MM.1S (cell line): ENCODE data around the gene GTF3C5.
"Not testable (repeated sequence)": the region's sequence is repeated elsewhere in the genome, so short reads cannot be mapped to it uniquely, and the experiment has no call there.

Source experiments
- CTCF ChIP-seq: fragments of 300-600 bp; sonication (generic); IDR thresholded peaks from 2 replicates; pipeline ENCODE4 v1.5.1; 2016; ENCODE audit warnings: antibody characterized with exemption, low read length, mixed read lengths
- EZH2 ChIP-seq: fragments of 300-600 bp; sonication (generic); optimal IDR thresholded peaks from 2 replicates; pipeline ENCODE3; 2017; ENCODE audit warnings: low read depth, mild to moderate bottlenecking, antibody characterized with exemption, low read length, mixed read lengths
- EZH2phosphoT487 ChIP-seq: fragments of 300-600 bp; sonication (generic); IDR thresholded peaks from 2 replicates; pipeline ENCODE4 v1.6.1; 2018; ENCODE audit warnings: antibody characterized with exemption, low read length

- not testable (repeated sequence) for TF ChIP-seq CTCF, EZH2, EZH2phosphoT487
Measured at GRCh38 chr9:133061019-133061763, 30.4 kb downstream of the GTF3C5 start.
